PFSK-1 (cell line): Measurements from ENCODE around the gene TPRA1. TPM values are rescaled to one million over a fixed set of nuclear protein-coding genes. Genes with fewer than 3 reads are reported as not detected.

Experiments
- FOXP2 ChIP-seq: optimal IDR thresholded peaks from 2 replicates; pipeline ENCODE3; 2011; ENCODE audit warnings: borderline replicate concordance, control low read depth, inconsistent platforms; ENCODE audit not compliant: insufficient read depth; ENCODE audit errors: extremely low read length, extremely low read depth
- POLR2AphosphoS5 ChIP-seq: IDR thresholded peaks from 2 replicates; pipeline ENCODE4 v1.6.1; 2012; ENCODE audit warnings: low read depth, mild to moderate bottlenecking, control low read depth, low read length, moderate library complexity
- REST ChIP-seq, 2 experiments: IDR thresholded peaks; 2 replicates each; pipeline versions ENCODE4 v1.6.1 to v1.8.0; 2011 to 2012; ENCODE audit warnings: low read depth in 2 of 2, low read length in 2 of 2, control low read depth in 1 of 2, inconsistent platforms in 1 of 2, mild to moderate bottlenecking in 1 of 2, moderate library complexity in 1 of 2; ENCODE audit not compliant: insufficient read depth in 1 of 2
- SIN3A ChIP-seq: IDR thresholded peaks from 2 replicates; pipeline ENCODE4 v1.6.1; 2012; ENCODE audit warnings: mild to moderate bottlenecking, low read length, moderate library complexity, borderline replicate concordance; ENCODE audit not compliant: insufficient read depth
- TAF1 ChIP-seq: IDR thresholded peaks from 2 replicates; pipeline ENCODE4 v1.6.1; 2012; ENCODE audit warnings: low read length, control low read depth, borderline replicate concordance; ENCODE audit not compliant: insufficient read depth
- polyA plus RNA-seq: library from polyadenylated mRNA; unstranded; fragments of >200 nt; gene quantifications from one replicate; pipeline ENCODE4 v1.2.1, GENCODE V29; 2012; ENCODE audit warnings: low read depth, missing spikeins; ENCODE audit not compliant: insufficient read length

Gene TPRA1
- polyA plus RNA-seq = 49.0 TPM

- no peak for TF ChIP-seq REST (IDR thresholded peaks at IDR 0.05; ENCODE audit: insufficient read depth in 1 of 2, low read depth in 2 of 2, low read length in 2 of 2)
- TF ChIP-seq FOXP2 = peak; percentile 53
- peak; percentile 52; the same call in 1 of the 2 replicates for TF ChIP-seq POLR2AphosphoS5
- TF ChIP-seq TAF1 = peak; percentile 57; the same call in 1 of the 2 replicates
Observed at GRCh38 chr3:127590593-127591465, at the start of gene TPRA1. TPRA1 (minus strand) TSS chr3:127590733; CDS start chr3:127580146, 10,587 bp downstream.

- TF ChIP-seq POLR2AphosphoS5 (no peak), SIN3A (no peak)
Observed at GRCh38 chr3:127640042-127640355, 49.5 kb upstream of the TPRA1 start.

- TF ChIP-seq FOXP2 (no peak), TAF1 (no peak), SIN3A (no peak), POLR2AphosphoS5 (no peak), REST (IDR thresholded peaks at IDR 0.05; ENCODE audit: insufficient read depth in 1 of 2, low read depth in 2 of 2, low read length in 2 of 2) (no peak)
Observed at GRCh38 chr3:127639173-127640041, 48.9 kb upstream of the TPRA1 start.

- TF ChIP-seq REST (IDR thresholded peaks at IDR 0.05; ENCODE audit: insufficient read depth in 1 of 2, low read depth in 2 of 2, low read length in 2 of 2) = no peak
- TF ChIP-seq POLR2AphosphoS5 = no peak
- TF ChIP-seq FOXP2 = no peak
- TF ChIP-seq TAF1 = no peak
- TF ChIP-seq SIN3A = no peak
Observed at GRCh38 chr3:127637971-127638370, 47.4 kb upstream of the TPRA1 start.

GRCh38 chr3:127637546-127637945, 47.0 kb upstream of the TPRA1 start:
- TF ChIP-seq FOXP2 = peak; percentile 16
- no peak for TF ChIP-seq REST (IDR thresholded peaks at IDR 0.05; ENCODE audit: insufficient read depth in 1 of 2, low read depth in 2 of 2, low read length in 2 of 2)
